HepG2 (cell line): ENCODE measurements around the gene NDUFS2. TPM values are rescaled to one million over a fixed set of nuclear protein-coding genes. Genes with fewer than 3 reads are reported as not detected.

Experiments used
- ARNT2 ChIP-seq: sonication (generic); formaldehyde crosslinking; IDR thresholded peaks from 2 replicates; pipeline ENCODE4 v1.8.0; 2022; ENCODE audit warnings: mild to moderate bottlenecking, low read depth, missing genetic modification reagents, moderate library complexity
- CERS6 ChIP-seq: sonication (generic); formaldehyde crosslinking; IDR thresholded peaks from 2 replicates; pipeline ENCODE4 v1.5.0; 2020; ENCODE audit warnings: missing genetic modification reagents
- NAIF1 ChIP-seq: sonication (generic); formaldehyde crosslinking; IDR thresholded peaks from 2 replicates; pipeline ENCODE4 v1.5.0; 2020; ENCODE audit warnings: mild to moderate bottlenecking, missing genetic modification reagents, borderline replicate concordance
- NCOA5 ChIP-seq: sonication (generic); formaldehyde crosslinking; IDR thresholded peaks from 2 replicates; pipeline ENCODE4 v1.4.0; 2020; ENCODE audit warnings: missing genetic modification reagents
- SRSF4 ChIP-seq: fragments of 200-400 bp; formaldehyde crosslinking; IDR thresholded peaks from one replicate; pipeline ENCODE4 v1.6.1; 2018; ENCODE audit warnings: mild to moderate bottlenecking, low read depth, low read length, moderate library complexity; ENCODE audit not compliant: poor library complexity, severe bottlenecking
- TFDP2 ChIP-seq: sonication (generic); formaldehyde crosslinking; IDR thresholded peaks from 2 replicates; pipeline ENCODE4 v1.4.0; 2020; ENCODE audit warnings: missing genetic modification reagents
- TIGD3 ChIP-seq: sonication (generic); formaldehyde crosslinking; IDR thresholded peaks from 2 replicates; pipeline ENCODE4 v1.5.1; 2020; ENCODE audit warnings: mild to moderate bottlenecking, missing genetic modification reagents, borderline replicate concordance
- U2AF1 ChIP-seq: fragments of 200-400 bp; formaldehyde crosslinking; optimal IDR thresholded peaks from 2 replicates; pipeline ENCODE3; 2017; ENCODE audit warnings: mild to moderate bottlenecking, low read depth, low read length
- U2AF2 ChIP-seq: fragments of 200-400 bp; formaldehyde crosslinking; IDR thresholded peaks from 2 replicates; pipeline ENCODE4 v1.6.1; 2017; ENCODE audit warnings: low read depth, mild to moderate bottlenecking, low read length
- WIZ ChIP-seq: sonication (generic); formaldehyde crosslinking; IDR thresholded peaks from 2 replicates; pipeline ENCODE4 v1.5.1; 2020; ENCODE audit warnings: mild to moderate bottlenecking, missing genetic modification reagents
- ZNF253 ChIP-seq: sonication (generic); formaldehyde crosslinking; IDR thresholded peaks from 2 replicates; pipeline ENCODE4 v1.8.0; 2022; ENCODE audit warnings: mild to moderate bottlenecking, missing genetic modification reagents, borderline replicate concordance
- ZNF34 ChIP-seq: sonication (generic); formaldehyde crosslinking; IDR thresholded peaks from 2 replicates; pipeline ENCODE4 v1.4.0; 2020; ENCODE audit warnings: mild to moderate bottlenecking, missing genetic modification reagents, borderline replicate concordance
- ZNF354B ChIP-seq: sonication (generic); formaldehyde crosslinking; IDR thresholded peaks from 2 replicates; pipeline ENCODE4 v1.8.0; 2022; ENCODE audit warnings: mild to moderate bottlenecking, missing genetic modification reagents
- ZNF382 ChIP-seq: sonication (generic); formaldehyde crosslinking; IDR thresholded peaks from 2 replicates; pipeline ENCODE4 v1.5.0; 2020; ENCODE audit warnings: missing genetic modification reagents, mild to moderate bottlenecking, borderline replicate concordance
- ZNF446 ChIP-seq: sonication (generic); formaldehyde crosslinking; IDR thresholded peaks from 2 replicates; pipeline ENCODE4 v1.5.0; 2020; ENCODE audit warnings: mild to moderate bottlenecking, missing genetic modification reagents
- ZNF577 ChIP-seq: sonication (generic); formaldehyde crosslinking; IDR thresholded peaks from 2 replicates; pipeline ENCODE4 v1.4.0; 2020; ENCODE audit warnings: mild to moderate bottlenecking, low read depth, missing genetic modification reagents, borderline replicate concordance
- ZNF605 ChIP-seq: sonication (generic); formaldehyde crosslinking; IDR thresholded peaks from 2 replicates; pipeline ENCODE4 v1.8.0; 2022; ENCODE audit warnings: mild to moderate bottlenecking, missing genetic modification reagents
- polyA plus RNA-seq, 8 experiments: library from polyadenylated mRNA; depleted of rRNA in 3 of 8; stranded (reverse) in 7 of 8; unstranded in 1 of 8; fragments of >200 nt; fragmentation: Illumina TruSeq in 4 of 8; extraction: Trizol in 4 of 8; gene quantifications; 2 replicates each; pipeline versions ENCODE4 v1.2.1 to v1.2.3, GENCODE V29; 2011 to 2016; ENCODE audit warnings: low read depth in 4 of 8, missing spikeins in 1 of 8, mixed read lengths in 1 of 8; ENCODE audit not compliant: insufficient read depth in 1 of 8
- total RNA-seq, 5 experiments: library from RNA; depleted of rRNA; stranded (reverse); fragments of >200 nt; fragmentation: Illumina TruSeq; extraction: Trizol; gene quantifications; 2 replicates each; pipeline ENCODE4 v1.2.3, GENCODE V29; 2016; ENCODE audit warnings: low read depth in 1 of 5
- TF ChIP-seq, protein P1 (sequence below): IDR thresholded peaks from 2 replicates; pipeline ENCODE4 v1.6.1; 2016; ENCODE audit warnings: mild to moderate bottlenecking, missing biosample characterization, missing genetic modification reagents
- TF ChIP-seq, protein P2 (sequence below): sonication (generic); formaldehyde crosslinking; IDR thresholded peaks from 2 replicates; pipeline ENCODE4 v1.4.0; 2020; ENCODE audit warnings: missing genetic modification reagents; ENCODE audit errors: not compliant biosample characterization
- TF ChIP-seq, protein P3 (sequence below): sonication (generic); formaldehyde crosslinking; IDR thresholded peaks from 2 replicates; pipeline ENCODE4 v1.4.0; 2020; ENCODE audit warnings: missing genetic modification reagents, mild to moderate bottlenecking, borderline replicate concordance

Gene NDUFS2
- total and polyA plus RNA-seq, 2 of the 13 experiments (the other 11 are each of a cell fraction or from before 2014, with no cell fraction given) = 89.9 to 118 TPM

- TF ChIP-seq U2AF2 = no peak
- TF ChIP-seq ZNF382 = no peak
- no peak for TF ChIP-seq U2AF1
- TF ChIP-seq TIGD3 (CRISPR knock-in tag) = no peak
- no peak for TF ChIP-seq WIZ (CRISPR knock-in tag)
- TF ChIP-seq, protein P1, sequence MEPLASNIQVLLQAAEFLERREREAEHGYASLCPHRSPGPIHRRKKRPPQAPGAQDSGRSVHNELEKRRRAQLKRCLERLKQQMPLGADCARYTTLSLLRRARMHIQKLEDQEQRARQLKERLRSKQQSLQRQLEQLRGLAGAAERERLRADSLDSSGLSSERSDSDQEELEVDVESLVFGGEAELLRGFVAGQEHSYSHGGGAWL (CRISPR knock-in tag) = no peak
- no peak for TF ChIP-seq SRSF4
- no peak for TF ChIP-seq ZNF577 (CRISPR knock-in tag)
- peak; percentile 8; the same call in 1 of the 2 replicates for TF ChIP-seq ZNF605
- no peak for TF ChIP-seq NCOA5 (CRISPR knock-in tag)
- no peak for TF ChIP-seq TFDP2 (CRISPR knock-in tag)
- no peak for TF ChIP-seq ARNT2
- TF ChIP-seq, protein P2, sequence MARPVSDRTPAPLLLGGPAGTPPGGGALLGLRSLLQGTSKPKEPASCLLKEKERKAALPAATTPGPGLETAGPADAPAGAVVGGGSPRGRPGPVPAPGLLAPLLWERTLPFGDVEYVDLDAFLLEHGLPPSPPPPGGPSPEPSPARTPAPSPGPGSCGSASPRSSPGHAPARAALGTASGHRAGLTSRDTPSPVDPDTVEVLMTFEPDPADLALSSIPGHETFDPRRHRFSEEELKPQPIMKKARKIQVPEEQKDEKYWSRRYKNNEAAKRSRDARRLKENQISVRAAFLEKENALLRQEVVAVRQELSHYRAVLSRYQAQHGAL = no peak
- TF ChIP-seq NAIF1 (CRISPR knock-in tag) = no peak
- 0 out of 2 replicates have a peak, but pooled peaks have one; percentile 73 for TF ChIP-seq ZNF34 (CRISPR knock-in tag)
- TF ChIP-seq ZNF446 (CRISPR knock-in tag) = no peak
- TF ChIP-seq ZNF354B = no peak
- no peak for TF ChIP-seq CERS6 (CRISPR knock-in tag)
- TF ChIP-seq, protein P3, sequence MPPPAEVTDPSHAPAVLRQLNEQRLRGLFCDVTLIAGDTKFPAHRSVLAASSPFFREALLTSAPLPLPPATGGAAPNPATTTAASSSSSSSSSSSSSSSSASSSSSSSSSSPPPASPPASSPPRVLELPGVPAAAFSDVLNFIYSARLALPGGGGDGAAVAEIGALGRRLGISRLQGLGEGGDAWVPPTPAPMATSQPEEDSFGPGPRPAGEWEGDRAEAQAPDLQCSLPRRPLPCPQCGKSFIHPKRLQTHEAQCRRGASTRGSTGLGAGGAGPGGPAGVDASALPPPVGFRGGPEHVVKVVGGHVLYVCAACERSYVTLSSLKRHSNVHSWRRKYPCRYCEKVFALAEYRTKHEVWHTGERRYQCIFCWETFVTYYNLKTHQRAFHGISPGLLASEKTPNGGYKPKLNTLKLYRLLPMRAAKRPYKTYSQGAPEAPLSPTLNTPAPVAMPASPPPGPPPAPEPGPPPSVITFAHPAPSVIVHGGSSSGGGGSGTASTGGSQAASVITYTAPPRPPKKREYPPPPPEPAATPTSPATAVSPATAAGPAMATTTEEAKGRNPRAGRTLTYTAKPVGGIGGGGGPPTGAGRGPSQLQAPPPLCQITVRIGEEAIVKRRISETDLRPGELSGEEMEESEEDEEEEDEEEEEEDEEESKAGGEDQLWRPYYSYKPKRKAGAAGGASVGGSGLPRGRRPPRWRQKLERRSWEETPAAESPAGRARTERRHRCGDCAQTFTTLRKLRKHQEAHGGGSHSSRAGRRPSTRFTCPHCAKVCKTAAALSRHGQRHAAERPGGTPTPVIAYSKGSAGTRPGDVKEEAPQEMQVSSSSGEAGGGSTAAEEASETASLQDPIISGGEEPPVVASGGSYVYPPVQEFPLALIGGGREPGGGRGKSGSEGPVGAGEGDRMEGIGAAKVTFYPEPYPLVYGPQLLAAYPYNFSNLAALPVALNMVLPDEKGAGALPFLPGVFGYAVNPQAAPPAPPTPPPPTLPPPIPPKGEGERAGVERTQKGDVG (CRISPR knock-in tag) = no peak
- no peak for TF ChIP-seq ZNF253 (CRISPR knock-in tag)
These were observed 42.9 kb upstream of the NDUFS2 start, which contains the start of gene USP21 (continued) for GRCh38 chr1:161159087-161159912.
